Panc1 (cell line): ENCODE data around the gene MAPK6. TPM values are rescaled to one million over a fixed set of nuclear protein-coding genes. Genes with fewer than 3 reads are reported as not detected.

Experiments
- ATAC-seq: fragments of 200-7000 bp; cut with Tn5 transposase; 2 replicates; pipeline ENCODE4 v1.9.1; 2020; ENCODE audit warnings: mild to moderate bottlenecking, moderate library complexity
- BruUV-seq: library from RNA; stranded (reverse); fragments of 400-500 nt; replicated peaks from 2 replicates; lab custom pipeline; 2021; lab: Mats Ljungman, UMichigan
- CTCF ChIA-PET: fragments of 300-600 bp; sonication (Branson Sonifier 250); formaldehyde crosslinking; loops from one replicate; lab custom pipeline; 2022; ENCODE audit warnings: antibody characterized with exemption; lab: Charles Lee
- POLR2A ChIA-PET: fragments of 300-600 bp; sonication (Branson Sonifier 250); formaldehyde crosslinking; loops from one replicate; lab custom pipeline; 2022; ENCODE audit warnings: antibody characterized with exemption; lab: Charles Lee
- DNase-seq: peaks from one replicate; pipeline ENCODE4 v3.0.0-alpha.2; 2010; ENCODE audit warnings: low read depth, low spot score
- H3K27ac ChIP-seq: 2 replicates; pipeline ENCODE4 v1.5.1; 2011; ENCODE audit warnings: mild to moderate bottlenecking, low read length, inconsistent platforms
- H3K27me3 ChIP-seq: fragments of 200-500 bp; sonication (Bioruptor generic); 2 replicates; pipeline ENCODE4 v1.6.0; 2014; ENCODE audit warnings: low read length, inconsistent platforms; ENCODE audit not compliant: control insufficient read depth, insufficient read depth
- H3K36me3 ChIP-seq: fragments of 200-500 bp; sonication (Bioruptor generic); 2 replicates; pipeline ENCODE4 v1.5.1; 2014; ENCODE audit warnings: inconsistent platforms, mild to moderate bottlenecking, low read length, moderate library complexity; ENCODE audit not compliant: control insufficient read depth, insufficient read depth
- H3K4me1 ChIP-seq: 2 replicates; pipeline ENCODE4 v1.5.1; 2011; ENCODE audit warnings: inconsistent platforms, mild to moderate bottlenecking, low read length, moderate library complexity; ENCODE audit not compliant: control insufficient read depth, insufficient read depth
- H3K4me3 ChIP-seq, 2 experiments: 2 replicates each; pipeline ENCODE4 v1.5.1; 2011 to 2012; ENCODE audit warnings: low read depth in 2 of 2, low read length in 2 of 2, mild to moderate bottlenecking in 2 of 2, inconsistent platforms in 1 of 2, moderate library complexity in 1 of 2
- H3K9me3 ChIP-seq: fragments of 200-500 bp; sonication (Bioruptor generic); 2 replicates; pipeline ENCODE4 v1.5.1; 2014; ENCODE audit warnings: low read depth, mild to moderate bottlenecking, inconsistent platforms, low read length, moderate library complexity; ENCODE audit not compliant: control insufficient read depth, insufficient read depth
- POLR2AphosphoS5 ChIP-seq: IDR thresholded peaks from 2 replicates; pipeline ENCODE4 v1.6.1; 2012; ENCODE audit warnings: mild to moderate bottlenecking, low read depth, low read length, moderate library complexity
- SIN3A ChIP-seq: IDR thresholded peaks from 2 replicates; pipeline ENCODE4 v1.6.1; 2012; ENCODE audit warnings: low read depth, mild to moderate bottlenecking, low read length, moderate library complexity, borderline replicate concordance; ENCODE audit not compliant: insufficient read depth
- TCF7L2 ChIP-seq: IDR thresholded peaks from 2 replicates; pipeline ENCODE4 v1.6.1; 2011; ENCODE audit warnings: mild to moderate bottlenecking, low read depth, low read length, inconsistent platforms
- in situ Hi-C: cut with HindIII; loops from 2 replicates; pipeline ENCODE4 v1.10.0; 2016; ENCODE audit warnings: low sequenced_read_pairs, low pct_unique_long_range_greater_than_20kb
- intact Hi-C: fragments of 100-400 bp; cut with micrococcal nuclease; formaldehyde crosslinking; loops from one replicate; pipeline ENCODE4 v1.10.0; 2022; ENCODE audit not compliant: unreplicated experiment
- total RNA-seq: library from RNA; stranded (reverse); gene quantifications from one replicate; pipeline ENCODE4 v1.2.1, GENCODE V29; 2021; ENCODE audit not compliant: unreplicated experiment
- TF ChIP-seq, protein P1 (sequence below): fragments of 450-650 bp; IDR thresholded peaks from 2 replicates; pipeline ENCODE4 v1.5.1; 2017; ENCODE audit warnings: mild to moderate bottlenecking
- TF ChIP-seq, protein P2 (sequence below), 2 experiments: IDR thresholded peaks; 2 replicates each; pipeline ENCODE4 v1.6.1; 2011 to 2012; ENCODE audit warnings: low read depth in 2 of 2, control low read depth in 1 of 2, low read length in 1 of 2, mild to moderate bottlenecking in 1 of 2, moderate library complexity in 1 of 2; ENCODE audit not compliant: insufficient read depth in 1 of 2

The MAPK6 gene
- total RNA-seq, 1 experiment from 2014 or later, result 66.6 TPM

DNA sequence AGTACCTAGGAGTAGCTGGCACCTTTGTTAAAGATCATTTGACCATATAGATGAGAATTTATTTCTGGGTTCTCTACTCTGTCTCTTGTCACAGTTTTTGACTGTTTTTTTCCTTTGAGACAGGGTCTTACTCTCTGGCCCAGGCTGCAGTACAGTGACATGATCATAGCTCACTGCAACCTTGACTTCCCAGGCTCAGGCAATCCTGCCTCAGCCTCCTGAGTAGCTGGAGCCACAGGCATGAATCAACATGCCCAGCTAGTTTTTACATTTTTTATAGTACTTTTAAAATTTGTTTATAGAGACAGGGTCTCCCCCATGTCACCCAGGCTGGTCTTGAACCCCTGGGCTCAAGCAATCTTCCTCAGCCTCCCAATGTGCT lies 48.5 kb downstream of the MAPK6 start:
- intact Hi-C loops, result no loop called here
- Histone ChIP-seq H3K9me3 (no peaks in the 10 kb centered on the region), H3K27me3 (no peaks in the 10 kb centered on the region), H3K4me3 (no peak overlapping the region), H3K36me3 (no peaks in the 10 kb centered on the region), H3K27ac (no peak overlapping the region), H3K4me1 (peaks cover 15% of the 10 kb centered on the region; the same call in 1 of the 2 replicates)
- ChIA-PET CTCF (interaction anchor here (1.4 kb wide), 1 partner anchor 11 kb away, joined by 4 read pairs; no protein-coding TSS in a partner anchor), POLR2A (no interaction called here)
- BruUV-seq, result no TSS peak
- in situ Hi-C loops, result no loop called here
- peak; percentile 47; the same call in 1 of the 2 replicates for TF ChIP-seq TCF7L2
- TF ChIP-seq POLR2AphosphoS5, result no peak; the same call in 1 of the 2 replicates
- DNase-seq (no peak), ATAC-seq (0 out of 2 replicates have a peak, but pooled peaks have one; percentile 31)

DNA sequence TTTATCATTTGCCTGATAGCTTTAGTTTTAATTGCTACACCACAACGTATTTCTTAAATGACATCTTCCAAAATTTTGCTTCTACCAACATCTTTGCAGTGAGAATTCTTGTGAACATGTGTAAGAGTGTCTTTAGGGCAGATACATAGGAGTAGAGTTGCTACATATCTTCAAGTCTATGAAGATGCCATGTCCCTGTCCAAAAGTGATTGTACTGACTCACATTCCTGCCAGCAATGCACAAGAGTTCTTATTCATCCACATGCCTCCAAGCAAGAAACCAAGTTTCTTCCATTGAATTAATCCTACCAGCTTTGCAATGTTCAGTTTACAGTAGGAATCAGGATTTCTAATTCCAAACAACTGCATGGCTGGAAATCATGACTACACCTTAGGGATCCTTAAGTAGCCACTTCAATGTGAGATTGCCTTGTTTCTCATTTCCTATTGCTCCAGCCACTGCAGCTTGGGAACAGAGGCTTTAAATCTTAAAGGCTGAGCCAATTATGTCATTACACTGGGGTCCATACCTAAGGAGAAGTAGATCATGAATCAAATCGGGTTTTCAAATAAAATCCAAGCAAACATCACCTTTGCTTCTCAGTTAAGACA lies 49.1 kb downstream of the MAPK6 start:
- Histone ChIP-seq H3K27me3 (no peaks in the 10 kb centered on the region), H3K27ac (no peak overlapping the region), H3K4me3 (no peak overlapping the region), H3K36me3 (no peaks in the 10 kb centered on the region), H3K9me3 (no peaks in the 10 kb centered on the region), H3K4me1 (peaks cover 15% of the 10 kb centered on the region; the same call in 1 of the 2 replicates)
- CTCF ChIA-PET, result no interaction called here
- in situ Hi-C loops (no loop called here), intact Hi-C loops (no loop called here)
- no peak for DNase-seq
- no TSS peak for BruUV-seq
- POLR2A ChIA-PET, result no interaction called here
- TF ChIP-seq, protein P1, sequence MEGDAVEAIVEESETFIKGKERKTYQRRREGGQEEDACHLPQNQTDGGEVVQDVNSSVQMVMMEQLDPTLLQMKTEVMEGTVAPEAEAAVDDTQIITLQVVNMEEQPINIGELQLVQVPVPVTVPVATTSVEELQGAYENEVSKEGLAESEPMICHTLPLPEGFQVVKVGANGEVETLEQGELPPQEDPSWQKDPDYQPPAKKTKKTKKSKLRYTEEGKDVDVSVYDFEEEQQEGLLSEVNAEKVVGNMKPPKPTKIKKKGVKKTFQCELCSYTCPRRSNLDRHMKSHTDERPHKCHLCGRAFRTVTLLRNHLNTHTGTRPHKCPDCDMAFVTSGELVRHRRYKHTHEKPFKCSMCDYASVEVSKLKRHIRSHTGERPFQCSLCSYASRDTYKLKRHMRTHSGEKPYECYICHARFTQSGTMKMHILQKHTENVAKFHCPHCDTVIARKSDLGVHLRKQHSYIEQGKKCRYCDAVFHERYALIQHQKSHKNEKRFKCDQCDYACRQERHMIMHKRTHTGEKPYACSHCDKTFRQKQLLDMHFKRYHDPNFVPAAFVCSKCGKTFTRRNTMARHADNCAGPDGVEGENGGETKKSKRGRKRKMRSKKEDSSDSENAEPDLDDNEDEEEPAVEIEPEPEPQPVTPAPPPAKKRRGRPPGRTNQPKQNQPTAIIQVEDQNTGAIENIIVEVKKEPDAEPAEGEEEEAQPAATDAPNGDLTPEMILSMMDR, result no peak
- ATAC-seq, result 0 out of 2 replicates have a peak, but pooled peaks have one; percentile 22

DNA sequence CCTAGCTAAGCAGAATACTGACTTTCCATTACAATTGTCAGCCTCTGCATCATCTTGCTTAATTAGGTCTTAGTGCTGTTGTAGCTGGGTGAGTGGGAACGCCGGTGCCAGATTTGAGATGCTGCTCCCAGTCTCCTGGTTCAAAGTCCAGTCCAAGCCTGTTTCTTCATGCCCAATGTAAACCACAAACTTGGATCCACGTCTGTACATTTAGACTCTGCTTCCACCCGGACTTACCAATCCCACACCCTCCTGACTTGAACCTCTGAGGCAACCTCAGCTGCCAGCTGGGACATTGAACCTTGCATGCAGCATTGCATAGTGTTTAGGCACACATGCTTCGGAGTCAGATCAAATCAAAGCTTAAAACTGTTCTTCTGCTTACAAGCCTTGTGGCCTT lies 50.5 kb downstream of the MAPK6 start:
- no peak overlapping the region for H3K4me3 ChIP-seq
- ChIA-PET CTCF (no interaction called here), POLR2A (interaction anchor here (0.6 kb wide), 1 partner anchor 142 kb away, joined by 5 read pairs; no protein-coding TSS in a partner anchor)
- H3K4me1 ChIP-seq, result peaks cover 15% of the 10 kb centered on the region; the same call in 1 of the 2 replicates
- in situ Hi-C loops (no loop called here), intact Hi-C loops (no loop called here)
- H3K9me3 ChIP-seq, result no peaks in the 10 kb centered on the region
- no peak for TF ChIP-seq POLR2AphosphoS5
- TF ChIP-seq, protein P2, sequence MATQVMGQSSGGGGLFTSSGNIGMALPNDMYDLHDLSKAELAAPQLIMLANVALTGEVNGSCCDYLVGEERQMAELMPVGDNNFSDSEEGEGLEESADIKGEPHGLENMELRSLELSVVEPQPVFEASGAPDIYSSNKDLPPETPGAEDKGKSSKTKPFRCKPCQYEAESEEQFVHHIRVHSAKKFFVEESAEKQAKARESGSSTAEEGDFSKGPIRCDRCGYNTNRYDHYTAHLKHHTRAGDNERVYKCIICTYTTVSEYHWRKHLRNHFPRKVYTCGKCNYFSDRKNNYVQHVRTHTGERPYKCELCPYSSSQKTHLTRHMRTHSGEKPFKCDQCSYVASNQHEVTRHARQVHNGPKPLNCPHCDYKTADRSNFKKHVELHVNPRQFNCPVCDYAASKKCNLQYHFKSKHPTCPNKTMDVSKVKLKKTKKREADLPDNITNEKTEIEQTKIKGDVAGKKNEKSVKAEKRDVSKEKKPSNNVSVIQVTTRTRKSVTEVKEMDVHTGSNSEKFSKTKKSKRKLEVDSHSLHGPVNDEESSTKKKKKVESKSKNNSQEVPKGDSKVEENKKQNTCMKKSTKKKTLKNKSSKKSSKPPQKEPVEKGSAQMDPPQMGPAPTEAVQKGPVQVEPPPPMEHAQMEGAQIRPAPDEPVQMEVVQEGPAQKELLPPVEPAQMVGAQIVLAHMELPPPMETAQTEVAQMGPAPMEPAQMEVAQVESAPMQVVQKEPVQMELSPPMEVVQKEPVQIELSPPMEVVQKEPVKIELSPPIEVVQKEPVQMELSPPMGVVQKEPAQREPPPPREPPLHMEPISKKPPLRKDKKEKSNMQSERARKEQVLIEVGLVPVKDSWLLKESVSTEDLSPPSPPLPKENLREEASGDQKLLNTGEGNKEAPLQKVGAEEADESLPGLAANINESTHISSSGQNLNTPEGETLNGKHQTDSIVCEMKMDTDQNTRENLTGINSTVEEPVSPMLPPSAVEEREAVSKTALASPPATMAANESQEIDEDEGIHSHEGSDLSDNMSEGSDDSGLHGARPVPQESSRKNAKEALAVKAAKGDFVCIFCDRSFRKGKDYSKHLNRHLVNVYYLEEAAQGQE (IDR thresholded peaks at IDR 0.05; ENCODE audit: insufficient read depth in 1 of 2, low read depth in 2 of 2, low read length in 1 of 2), result no peak
- TF ChIP-seq, protein P1, result no peak
- TF ChIP-seq TCF7L2, result no peak
- TF ChIP-seq SIN3A, result no peak
- no TSS peak for BruUV-seq
- no peaks in the 10 kb centered on the region for H3K27me3 ChIP-seq
- no peaks in the 10 kb centered on the region for H3K36me3 ChIP-seq
- peak overlapping the region; percentile 32; the same call in 1 of the 2 replicates for H3K27ac ChIP-seq
- no peak for DNase-seq
- ATAC-seq, result no peak; the same call in 1 of the 2 replicates
